ENCODE data around the gene ASIC1.

DNA sequence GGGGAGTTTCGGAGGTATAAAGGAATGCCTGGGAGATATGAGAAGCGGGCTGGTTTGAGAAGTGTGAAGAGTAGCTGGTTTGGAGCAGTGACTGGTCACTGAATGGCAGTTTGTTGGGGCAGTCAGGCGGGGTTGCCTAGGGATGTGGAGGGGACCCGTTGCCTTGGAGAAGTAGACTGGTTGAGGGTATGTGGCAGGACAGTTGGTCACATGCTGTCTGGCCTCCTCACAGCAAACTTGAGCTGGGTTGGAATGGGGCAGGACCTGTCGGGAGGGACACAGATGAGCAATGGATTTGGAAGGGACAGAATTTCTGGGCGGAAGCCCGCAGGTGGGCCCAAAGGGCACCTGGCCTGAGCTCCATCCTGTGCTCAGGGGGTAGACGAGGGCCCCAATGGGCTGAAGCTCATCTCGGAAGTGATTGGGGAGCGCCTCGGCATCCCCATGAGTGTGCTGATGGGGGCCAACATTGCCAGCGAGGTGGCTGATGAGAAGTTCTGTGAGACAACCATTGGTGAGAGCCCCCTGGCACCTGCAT, 48.6 kb downstream of the ASIC1 start:
- no peak for TF ChIP-seq EZH2phosphoT487 (IDR thresholded peaks at IDR 0.05; ENCODE audit: borderline replicate concordance, low read depth, low read length)
- TF ChIP-seq, protein P1, sequence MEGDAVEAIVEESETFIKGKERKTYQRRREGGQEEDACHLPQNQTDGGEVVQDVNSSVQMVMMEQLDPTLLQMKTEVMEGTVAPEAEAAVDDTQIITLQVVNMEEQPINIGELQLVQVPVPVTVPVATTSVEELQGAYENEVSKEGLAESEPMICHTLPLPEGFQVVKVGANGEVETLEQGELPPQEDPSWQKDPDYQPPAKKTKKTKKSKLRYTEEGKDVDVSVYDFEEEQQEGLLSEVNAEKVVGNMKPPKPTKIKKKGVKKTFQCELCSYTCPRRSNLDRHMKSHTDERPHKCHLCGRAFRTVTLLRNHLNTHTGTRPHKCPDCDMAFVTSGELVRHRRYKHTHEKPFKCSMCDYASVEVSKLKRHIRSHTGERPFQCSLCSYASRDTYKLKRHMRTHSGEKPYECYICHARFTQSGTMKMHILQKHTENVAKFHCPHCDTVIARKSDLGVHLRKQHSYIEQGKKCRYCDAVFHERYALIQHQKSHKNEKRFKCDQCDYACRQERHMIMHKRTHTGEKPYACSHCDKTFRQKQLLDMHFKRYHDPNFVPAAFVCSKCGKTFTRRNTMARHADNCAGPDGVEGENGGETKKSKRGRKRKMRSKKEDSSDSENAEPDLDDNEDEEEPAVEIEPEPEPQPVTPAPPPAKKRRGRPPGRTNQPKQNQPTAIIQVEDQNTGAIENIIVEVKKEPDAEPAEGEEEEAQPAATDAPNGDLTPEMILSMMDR (conservative IDR thresholded peaks at IDR 0.05; ENCODE audit: low read length) = no peak

Data from OCI-LY7 (cell line).